K562 (cell line): ENCODE data around the gene EIF3I. TPM values are rescaled to one million over a fixed set of nuclear protein-coding genes. Genes with fewer than 3 reads are reported as not detected.

Source experiments
- ATAC-seq: fragments of 200-7000 bp; cut with Tn5 transposase; 3 replicates; pipeline ENCODE4 v1.9.1; 2020; ENCODE audit warnings: moderate library complexity
- BruUV-seq: library from RNA; stranded (reverse); fragments of 400-500 nt; replicated peaks from 2 replicates; lab custom pipeline; 2021; lab: Mats Ljungman, UMichigan
- CTCF ChIA-PET: fragments of 300-600 bp; formaldehyde crosslinking; extraction: SDS; loops from one replicate; lab custom pipeline; 2021; ENCODE audit warnings: low intra/inter-chr PET ratio; lab: Yijun Ruan, JAX
- POLR2A ChIA-PET: fragments of 300-600, 350-650 bp; sonication (Branson Sonifier 250); formaldehyde crosslinking; extraction: SDS; loops from one replicate; lab custom pipeline; 2021; ENCODE audit warnings: antibody characterized with exemption, inconsistent platforms; lab: Yijun Ruan, JAX
- DNase-seq, 4 experiments: peaks; one replicate each; pipeline versions ENCODE4 v3.0.0 to v3.0.0-alpha.2; 2011 to 2018; ENCODE audit warnings: low spot score in 3 of 4, mixed read lengths in 3 of 4; ENCODE audit errors: extremely low read depth in 1 of 4
- FAIRE-seq: peaks from 2 replicates; lab custom pipeline; 2011; peaks lifted over from hg19 to GRCh38; lab: Jason Lieb, UNC
- H2AFZ ChIP-seq: 2 replicates; pipeline ENCODE4 v1.6.0; 2011; ENCODE audit warnings: low read depth, low read length, control low read depth, inconsistent platforms
- H3K27ac ChIP-seq: fragments of 200-600 bp; 3 replicates; pipeline ENCODE4 v1.8.0; 2011; ENCODE audit warnings: low read depth, mild to moderate bottlenecking, control low read depth, inconsistent platforms, low read length, moderate library complexity, mixed read lengths; ENCODE audit errors: extremely low read depth
- H3K27me3 ChIP-seq, 2 experiments: fragments of 300-600 bp in 1 of 2; 2 replicates in 1 of 2; 3 replicates in 1 of 2; pipeline versions ENCODE4 v1.6.0 to v1.8.0; 2011; ENCODE audit warnings: inconsistent platforms in 2 of 2, low read length in 2 of 2, mild to moderate bottlenecking in 1 of 2, mixed read lengths in 1 of 2, moderate library complexity in 1 of 2; ENCODE audit not compliant: control insufficient read depth in 2 of 2, insufficient read depth in 2 of 2
- H3K36me3 ChIP-seq: fragments of 300-600 bp; 3 replicates; pipeline ENCODE4 v1.8.0; 2011; ENCODE audit warnings: mild to moderate bottlenecking, low read length, inconsistent platforms; ENCODE audit not compliant: control insufficient read depth, insufficient read depth
- H3K4me1 ChIP-seq, 2 experiments: fragments of 200-600 bp in 1 of 2; replicated peaks in 1 of 2; 2 replicates in 1 of 2; 3 replicates in 1 of 2; pipeline versions ENCODE4 v1.5.1 to v1.8.0; 2011; ENCODE audit warnings: inconsistent platforms in 2 of 2, low read length in 2 of 2, mild to moderate bottlenecking in 1 of 2, mixed read lengths in 1 of 2, moderate library complexity in 1 of 2; ENCODE audit not compliant: control insufficient read depth in 2 of 2, insufficient read depth in 2 of 2
- H3K4me2 ChIP-seq: 2 replicates; pipeline ENCODE4 v1.6.1; 2011; ENCODE audit warnings: low read length, control low read depth, inconsistent platforms, mixed read lengths; ENCODE audit not compliant: insufficient read depth
- H3K4me3 ChIP-seq: fragments of 200-600 bp; sonication (generic), shearing (Covaris generic); 2 replicates; pipeline ENCODE4 v1.5.1; 2016; ENCODE audit warnings: control low read depth, inconsistent platforms
- H3K79me2 ChIP-seq: fragments of 200-600 bp; 3 replicates; pipeline ENCODE4 v1.8.0; 2011; ENCODE audit warnings: low read length, inconsistent platforms; ENCODE audit not compliant: control insufficient read depth, insufficient read depth
- H3K9ac ChIP-seq, 2 experiments: 2 replicates each; pipeline versions ENCODE4 v1.6.0 to v1.6.1; 2011; ENCODE audit warnings: low read depth in 2 of 2, low read length in 2 of 2, control low read depth in 1 of 2, inconsistent platforms in 1 of 2, mild to moderate bottlenecking in 1 of 2, mixed read lengths in 1 of 2; ENCODE audit not compliant: insufficient read depth in 1 of 2
- H3K9me1 ChIP-seq: one replicate; pipeline ENCODE4 v1.6.0; 2011; ENCODE audit warnings: inconsistent platforms, mild to moderate bottlenecking, low read length, moderate library complexity; ENCODE audit not compliant: control insufficient read depth, insufficient read depth
- H3K9me3 ChIP-seq: replicated peaks from 2 replicates; pipeline ENCODE4 v1.5.1; 2011; ENCODE audit warnings: low read depth, low read length, inconsistent platforms; ENCODE audit not compliant: control insufficient read depth, insufficient read depth
- H4K20me1 ChIP-seq: replicated peaks from 2 replicates; pipeline ENCODE4 v1.6.1; 2011; ENCODE audit warnings: low read length, inconsistent platforms, mixed read lengths; ENCODE audit not compliant: control insufficient read depth, insufficient read depth
- C11orf30 ChIP-seq: fragments of 450-650 bp; IDR thresholded peaks from 2 replicates; pipeline ENCODE4 v1.6.1; 2016; ENCODE audit warnings: low read depth, mild to moderate bottlenecking
- CREBBP ChIP-seq: IDR thresholded peaks from one replicate; pipeline ENCODE4 v1.6.1; 2012; ENCODE audit warnings: low read depth, mild to moderate bottlenecking, control low read depth, inconsistent platforms, low read length
- E2F6 ChIP-seq, 2 experiments: IDR thresholded peaks; 2 replicates each; pipeline ENCODE4 v1.6.1; 2011; ENCODE audit warnings: borderline replicate concordance in 1 of 2, control low read depth in 1 of 2, low read depth in 1 of 2, low read length in 1 of 2, mild to moderate bottlenecking in 1 of 2, mixed read lengths in 1 of 2, moderate library complexity in 1 of 2; ENCODE audit not compliant: insufficient read depth in 1 of 2, insufficient read length in 1 of 2, poor library complexity in 1 of 2, severe bottlenecking in 1 of 2; ENCODE audit errors: extremely low read depth in 1 of 2
- EP400 ChIP-seq: fragments of 450-650 bp; IDR thresholded peaks from 2 replicates; pipeline ENCODE4 v1.6.1; 2017; ENCODE audit warnings: antibody characterized with exemption, mild to moderate bottlenecking, moderate library complexity
- HDAC2 ChIP-seq: fragments of 450-650 bp; IDR thresholded peaks from 2 replicates; pipeline ENCODE4 v1.6.1; 2016; ENCODE audit warnings: mild to moderate bottlenecking
- ID3 ChIP-seq, 2 experiments: fragments of 250-450 bp in 1 of 2; fragments of 450-650 bp in 1 of 2; sonication (Bioruptor Pico) in 1 of 2; IDR thresholded peaks; 2 replicates each; pipeline versions ENCODE4 v1.6.1 to v1.8.0; 2016 to 2021; ENCODE audit warnings: mild to moderate bottlenecking in 2 of 2, moderate library complexity in 2 of 2, missing compliant biosample characterization in 1 of 2, missing genetic modification characterization in 1 of 2
- LARP7 ChIP-seq: fragments of 450-650 bp; IDR thresholded peaks from 2 replicates; pipeline ENCODE4 v1.6.1; 2016
- MAFF ChIP-seq: IDR thresholded peaks from 2 replicates; pipeline ENCODE4 v1.6.1; 2012; ENCODE audit warnings: low read length, improper control_type of control experiment
- MAX ChIP-seq: sonication (generic); formaldehyde crosslinking; IDR thresholded peaks from 2 replicates; pipeline ENCODE4 v1.9.0; 2022; ENCODE audit warnings: mild to moderate bottlenecking, missing genetic modification reagents
- MYNN ChIP-seq, 2 experiments: sonication (generic); formaldehyde crosslinking in 1 of 2; IDR thresholded peaks; 2 replicates each; pipeline versions ENCODE4 v1.5.0 to v1.6.1; 2016 to 2020; ENCODE audit warnings: antibody characterized with exemption in 1 of 2, missing genetic modification reagents in 1 of 2
- NFRKB ChIP-seq: fragments of 450-650 bp; IDR thresholded peaks from 2 replicates; pipeline ENCODE4 v1.6.1; 2016; ENCODE audit warnings: low read depth
- POLR2B ChIP-seq: fragments of 450-650 bp; IDR thresholded peaks from 2 replicates; pipeline ENCODE4 v1.6.1; 2018; ENCODE audit warnings: low read depth; ENCODE audit not compliant: partially characterized antibody
- TEAD2 ChIP-seq: fragments of 450-650 bp; IDR thresholded peaks from 2 replicates; pipeline ENCODE4 v1.6.1; 2016; ENCODE audit warnings: missing genetic modification characterization, control low read depth, missing compliant biosample characterization
- ZNF3 ChIP-seq: fragments of 250-450 bp; sonication (Bioruptor Pico); IDR thresholded peaks from 2 replicates; pipeline ENCODE4 v1.5.0; 2021; ENCODE audit warnings: mild to moderate bottlenecking, moderate library complexity
- ZNF511 ChIP-seq: sonication (generic); formaldehyde crosslinking; IDR thresholded peaks from 2 replicates; pipeline ENCODE4 v1.8.0; 2022; ENCODE audit warnings: mild to moderate bottlenecking, missing genetic modification reagents
- ZNF583 ChIP-seq: fragments of 250-450 bp; sonication (Bioruptor Pico); IDR thresholded peaks from 2 replicates; pipeline ENCODE4 v1.4.0; 2020
- WGBS: fragments of 100-300 bp; shearing (Covaris generic); methylation state at CpG from one replicate; pipeline ENCODE4 v1.1.6; 2016; ENCODE audit warnings: low coverage, mixed read lengths; ENCODE audit not compliant: insufficient coverage; ENCODE audit errors: missing lambda C conversion rate; 5-methylcytosine and 5-hydroxymethylcytosine counted together
- in situ Hi-C: fragments of 300-500 bp; cut with MboI; formaldehyde crosslinking; loops from 4 replicates; pipeline ENCODE4 v1.15.0; 2018; ENCODE audit warnings: inconsistent platforms, mixed read lengths
- intact Hi-C: fragments of 100-400 bp; cut with micrococcal nuclease; formaldehyde crosslinking; loops from 2 replicates; pipeline ENCODE4 v1.14.2; 2022
- polyA plus RNA-seq, 8 experiments: library from polyadenylated mRNA; depleted of rRNA in 4 of 8; stranded (reverse) in 5 of 8; unstranded in 3 of 8; fragments of >200 nt; fragmentation: Nextera tagmentation in 2 of 8; fragmentation: Illumina TruSeq in 1 of 8; extraction: Ambion mirVana in 2 of 8; extraction: Trizol in 1 of 8; gene quantifications; 2 replicates each; pipeline versions ENCODE4 v1.2.1 to v1.2.3, GENCODE V29; 2011 to 2014; ENCODE audit warnings: inconsistent platforms in 1 of 8, missing spikeins in 1 of 8
- total RNA-seq, 7 experiments: library from RNA; depleted of rRNA in 6 of 7; stranded (reverse); fragments of >200 nt in 6 of 7; fragmentation: Illumina TruSeq in 2 of 7; extraction: Trizol in 2 of 7; gene quantifications; 2 replicates each; pipeline versions ENCODE4 v1.2.1 to v1.2.3, GENCODE V29; 2011 to 2021; ENCODE audit warnings: low replicate concordance in 1 of 7

EIF3I gene
- total and polyA plus RNA-seq, 9 of the 15 experiments (the other 6 are each of a cell fraction or from before 2014, with no cell fraction given): 414 to 1,526 (median 635) TPM

- ATAC-seq (peak; percentile 65), FAIRE-seq (peak; percentile 96), DNase-seq (peak; percentile 68 to 82 (median 74))
- ChIA-PET POLR2A (interaction anchor here (0.6 to 10.8 kb wide), 20 partner anchors 8 to 457 kb away, joined by 3 to 201 read pairs (median 4); partner anchors contain the start of genes DCDC2B, KPNA6, MARCKSL1 and TMEM39B), CTCF (interaction anchor here (0.6 kb wide), 1 partner anchor 99 kb away, joined by 3 read pairs; no protein-coding TSS in a partner anchor)
- under 1% methylated on average over 34 of the region's 34 CpGs for WGBS
- Histone ChIP-seq H3K27me3 (no peaks in the 10 kb centered on the region), H3K79me2 (peaks cover 13% of the 10 kb centered on the region; the same call in 2 of the 3 replicates), H3K4me3 (peak within 1 kb of the TSS; percentile 49), H2AFZ (peak within 1 kb of the TSS; percentile 97), H4K20me1 (no peaks in the 10 kb centered on the region; the same call in none of the 2 replicates), H3K36me3 (peaks cover 32% of the 10 kb centered on the region), H3K27ac (peak within 1 kb of the TSS; percentile 75), H3K9me3 (no peaks in the 10 kb centered on the region), H3K4me1 (peaks cover 20 to 46% of the 10 kb centered on the region in 2 experiments), H3K4me2 (peak within 1 kb of the TSS; percentile 90), H3K9ac (peak within 1 kb of the TSS; percentile 69 to 89), H3K9me1 (peaks cover 3% of the 10 kb centered on the region)
- no TSS peak for BruUV-seq
- intact Hi-C loops: no loop called here
- in situ Hi-C loops: no loop called here
- TF ChIP-seq ZNF511 (CRISPR knock-in tag): peak; percentile 92
- peak; percentile 42; the same call in 1 of the 2 replicates for TF ChIP-seq TEAD2 (tag)
- TF ChIP-seq ZNF3 (CRISPR knock-in tag): no peak
- TF ChIP-seq LARP7: no peak
- TF ChIP-seq E2F6 (IDR thresholded peaks at IDR 0.05; ENCODE audit: borderline replicate concordance in 1 of 2, extremely low read depth in 1 of 2, insufficient read depth in 1 of 2, insufficient read length in 1 of 2, low read depth in 1 of 2, low read length in 1 of 2, poor library complexity in 1 of 2, severe bottlenecking in 1 of 2): peak; percentile 97 to 98
- TF ChIP-seq C11orf30: no peak
- TF ChIP-seq EP400: peak; percentile 74
- peak; percentile 7; the same call in 1 of the 2 replicates for TF ChIP-seq MYNN (IDR thresholded peaks at IDR 0.05)
- TF ChIP-seq MYNN (CRISPR knock-in tag; IDR thresholded peaks at IDR 0.05): no peak
- TF ChIP-seq ID3 (CRISPR knock-in tag; IDR thresholded peaks at IDR 0.05): no peak
- TF ChIP-seq ID3 (tag; IDR thresholded peaks at IDR 0.05): 0 out of 2 replicates have a peak, but pooled peaks have one; percentile 39
- peak; percentile 94 for TF ChIP-seq MAX (CRISPR knock-in tag)
- TF ChIP-seq HDAC2: no peak; the same call in 1 of the 2 replicates
- no peak for TF ChIP-seq CREBBP
- peak; percentile 14 for TF ChIP-seq POLR2B
- 0 out of 2 replicates have a peak, but pooled peaks have one; percentile 0 for TF ChIP-seq MAFF
- 0 out of 2 replicates have a peak, but pooled peaks have one; percentile 54 for TF ChIP-seq ZNF583 (CRISPR knock-in tag)
- peak; percentile 33; the same call in 1 of the 2 replicates for TF ChIP-seq NFRKB
These were observed 21.8 kb upstream of the EIF3I start, which contains the start of gene CCDC28B for GRCh38 chr1:32200226-32201010. TSS of gene CCDC28B (plus strand) at chr1:32200595. CDS start at chr1:32201936, 1,341 bp downstream.
